Measurements from ENCODE around the gene EYA2.

Gene EYA2

DNA sequence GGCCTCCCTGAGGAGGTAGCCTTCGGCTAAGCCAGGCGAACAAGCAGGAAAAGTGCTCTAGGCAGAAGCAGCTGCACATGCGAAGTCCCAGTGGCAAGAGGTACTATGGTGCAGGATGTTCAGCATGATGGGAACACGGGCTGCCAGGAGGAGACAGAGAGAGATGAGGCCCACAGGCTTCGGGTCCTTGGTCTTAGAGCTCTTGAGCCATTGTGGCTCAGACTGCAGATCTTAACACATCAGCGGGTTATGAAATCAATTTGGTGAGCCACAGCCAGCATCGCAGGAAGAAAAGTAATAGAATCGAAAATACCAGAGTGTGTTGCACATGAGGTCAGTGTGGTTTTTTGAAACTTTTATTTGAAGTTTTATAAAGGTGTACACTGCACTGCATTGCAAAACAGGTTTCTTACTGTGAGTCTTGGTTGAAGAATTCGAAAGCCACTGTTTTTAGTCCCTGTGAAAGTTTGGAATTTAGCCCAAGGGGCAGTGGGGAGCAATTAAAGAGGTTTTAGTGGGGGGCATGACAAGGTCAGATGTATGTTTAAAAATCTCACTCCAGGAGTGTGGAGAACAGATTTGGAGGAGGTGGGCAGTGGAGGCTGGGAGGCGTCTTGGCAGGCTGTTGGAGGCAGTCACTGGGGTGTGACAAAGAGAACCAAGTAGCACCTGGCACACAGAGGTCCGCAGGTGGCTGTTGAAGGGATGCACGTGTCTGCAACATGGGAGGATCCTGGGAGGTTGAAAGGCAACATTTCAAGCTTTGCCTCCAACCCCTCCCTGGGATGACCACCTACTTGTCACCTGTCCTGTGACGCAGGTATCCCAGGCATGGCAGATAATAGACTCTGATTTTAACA, 69.3 kb downstream of the EYA2 start:
- no peak for TF ChIP-seq ZFP3 (CRISPR knock-in tag; IDR thresholded peaks at IDR 0.05)
- no peak for ATAC-seq

DNA sequence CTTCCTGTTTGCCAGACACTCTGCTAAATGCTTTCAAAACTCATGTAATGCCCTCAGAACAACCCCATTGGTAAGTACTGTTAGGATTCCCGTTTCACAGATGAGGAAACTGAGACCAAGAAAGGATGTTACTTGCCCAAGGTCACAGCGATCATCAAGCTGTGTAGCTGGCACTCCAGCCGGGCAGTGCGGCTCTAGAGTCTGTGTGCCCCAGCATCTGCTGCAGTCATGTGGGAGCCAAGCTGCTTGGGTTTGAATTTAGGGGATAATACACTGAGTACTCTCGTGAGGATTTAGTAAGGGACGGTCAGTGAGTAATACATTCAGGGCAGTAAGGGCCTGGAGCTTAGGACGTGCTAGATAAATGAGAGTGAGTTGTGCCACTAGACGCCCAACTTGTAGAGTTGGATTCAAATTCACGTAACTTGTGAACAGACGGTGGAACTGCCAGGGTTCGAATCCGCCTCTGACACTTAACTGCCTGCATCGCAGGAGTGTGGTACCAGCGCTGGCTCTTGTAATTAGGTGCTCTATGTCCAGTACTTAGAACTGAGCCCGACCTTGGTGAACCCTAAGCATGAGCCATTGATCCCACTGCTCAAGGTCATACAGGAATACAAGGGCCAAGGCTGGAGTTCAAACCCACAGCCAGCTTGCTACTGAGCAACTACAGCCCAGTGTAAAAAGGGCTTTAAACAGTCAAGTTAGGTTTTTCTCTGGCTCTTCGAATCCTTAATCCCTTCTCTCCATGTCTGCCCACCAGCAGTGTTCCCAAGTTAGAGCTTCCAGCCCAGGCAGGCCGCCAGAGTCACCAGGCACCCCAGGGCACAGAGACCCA, 70.2 kb downstream of the EYA2 start:
- TF ChIP-seq ZNF70 (CRISPR knock-in tag; IDR thresholded peaks at IDR 0.05): no peak
- ATAC-seq: no peak

GRCh38 chr20:46965477-46965876, 70.8 kb downstream of the EYA2 start:
- no peak for ATAC-seq
- no peak for TF ChIP-seq ZFP3 (CRISPR knock-in tag; IDR thresholded peaks at IDR 0.05)
- TF ChIP-seq BACH2 (CRISPR knock-in tag; IDR thresholded peaks at IDR 0.05; ENCODE audit: borderline replicate concordance): no peak
- TF ChIP-seq CSDC2 (CRISPR knock-in tag; IDR thresholded peaks at IDR 0.05): no peak
- TF ChIP-seq RARB (CRISPR knock-in tag; IDR thresholded peaks at IDR 0.05): no peak
- TF ChIP-seq ZC3H10 (CRISPR knock-in tag; IDR thresholded peaks at IDR 0.05): no peak
- TF ChIP-seq, protein P1, sequence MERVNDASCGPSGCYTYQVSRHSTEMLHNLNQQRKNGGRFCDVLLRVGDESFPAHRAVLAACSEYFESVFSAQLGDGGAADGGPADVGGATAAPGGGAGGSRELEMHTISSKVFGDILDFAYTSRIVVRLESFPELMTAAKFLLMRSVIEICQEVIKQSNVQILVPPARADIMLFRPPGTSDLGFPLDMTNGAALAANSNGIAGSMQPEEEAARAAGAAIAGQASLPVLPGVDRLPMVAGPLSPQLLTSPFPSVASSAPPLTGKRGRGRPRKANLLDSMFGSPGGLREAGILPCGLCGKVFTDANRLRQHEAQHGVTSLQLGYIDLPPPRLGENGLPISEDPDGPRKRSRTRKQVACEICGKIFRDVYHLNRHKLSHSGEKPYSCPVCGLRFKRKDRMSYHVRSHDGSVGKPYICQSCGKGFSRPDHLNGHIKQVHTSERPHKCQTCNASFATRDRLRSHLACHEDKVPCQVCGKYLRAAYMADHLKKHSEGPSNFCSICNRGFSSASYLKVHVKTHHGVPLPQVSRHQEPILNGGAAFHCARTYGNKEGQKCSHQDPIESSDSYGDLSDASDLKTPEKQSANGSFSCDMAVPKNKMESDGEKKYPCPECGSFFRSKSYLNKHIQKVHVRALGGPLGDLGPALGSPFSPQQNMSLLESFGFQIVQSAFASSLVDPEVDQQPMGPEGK (CRISPR knock-in tag; IDR thresholded peaks at IDR 0.05; ENCODE audit: borderline replicate concordance): no peak
- no peak for TF ChIP-seq PPARA (CRISPR knock-in tag; IDR thresholded peaks at IDR 0.05; ENCODE audit: borderline replicate concordance)
- TF ChIP-seq ISL1 (CRISPR knock-in tag; IDR thresholded peaks at IDR 0.05): no peak
- TF ChIP-seq, protein P2, sequence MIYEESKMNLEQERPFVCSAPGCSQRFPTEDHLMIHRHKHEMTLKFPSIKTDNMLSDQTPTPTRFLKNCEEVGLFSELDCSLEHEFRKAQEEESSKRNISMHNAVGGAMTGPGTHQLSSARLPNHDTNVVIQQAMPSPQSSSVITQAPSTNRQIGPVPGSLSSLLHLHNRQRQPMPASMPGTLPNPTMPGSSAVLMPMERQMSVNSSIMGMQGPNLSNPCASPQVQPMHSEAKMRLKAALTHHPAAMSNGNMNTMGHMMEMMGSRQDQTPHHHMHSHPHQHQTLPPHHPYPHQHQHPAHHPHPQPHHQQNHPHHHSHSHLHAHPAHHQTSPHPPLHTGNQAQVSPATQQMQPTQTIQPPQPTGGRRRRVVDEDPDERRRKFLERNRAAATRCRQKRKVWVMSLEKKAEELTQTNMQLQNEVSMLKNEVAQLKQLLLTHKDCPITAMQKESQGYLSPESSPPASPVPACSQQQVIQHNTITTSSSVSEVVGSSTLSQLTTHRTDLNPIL (CRISPR knock-in tag; IDR thresholded peaks at IDR 0.05; ENCODE audit: low read depth): no peak
- no peak for TF ChIP-seq ZFP30 (CRISPR knock-in tag; IDR thresholded peaks at IDR 0.05)
- TF ChIP-seq ZNF565 (CRISPR knock-in tag; conservative IDR thresholded peaks at IDR 0.05; ENCODE audit: low read depth): no peak

DNA sequence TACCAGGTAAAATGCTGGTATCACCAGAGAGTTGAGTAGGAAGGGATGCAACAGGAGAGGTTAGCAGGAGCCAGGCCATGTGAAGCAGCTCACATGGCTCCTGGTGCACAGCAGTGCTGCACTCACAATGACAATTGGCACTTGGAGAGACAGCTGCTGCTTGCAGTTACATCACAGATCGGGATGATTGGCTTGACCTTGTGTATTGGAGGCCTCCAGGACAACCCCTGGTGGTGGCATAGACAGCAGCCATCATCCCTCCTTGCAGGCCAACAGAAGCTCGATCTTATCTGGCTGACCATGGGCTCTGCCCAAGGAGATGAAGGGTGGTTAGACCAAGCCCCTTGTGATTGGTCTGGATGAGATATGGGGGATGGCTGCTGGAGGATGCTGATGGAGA, 73.0 kb downstream of the EYA2 start:
- ATAC-seq: no peak
- no peak for TF ChIP-seq ZFP30 (CRISPR knock-in tag; IDR thresholded peaks at IDR 0.05)
- TF ChIP-seq RARB (CRISPR knock-in tag; IDR thresholded peaks at IDR 0.05): no peak
- TF ChIP-seq CSDC2 (CRISPR knock-in tag; IDR thresholded peaks at IDR 0.05): no peak
- no peak for TF ChIP-seq POU6F1 (CRISPR knock-in tag; IDR thresholded peaks at IDR 0.05; ENCODE audit: borderline replicate concordance, low read depth)
- TF ChIP-seq TSHZ2 (CRISPR knock-in tag; IDR thresholded peaks at IDR 0.05): no peak
- TF ChIP-seq ZFP3 (CRISPR knock-in tag; IDR thresholded peaks at IDR 0.05): no peak
- no peak for TF ChIP-seq BACH2 (CRISPR knock-in tag; IDR thresholded peaks at IDR 0.05; ENCODE audit: borderline replicate concordance)
- TF ChIP-seq OSR1 (CRISPR knock-in tag; IDR thresholded peaks at IDR 0.05): no peak
- no peak for TF ChIP-seq ISL1 (CRISPR knock-in tag; IDR thresholded peaks at IDR 0.05)
- no peak for TF ChIP-seq TOX (CRISPR knock-in tag; IDR thresholded peaks at IDR 0.05; ENCODE audit: borderline replicate concordance)
- TF ChIP-seq, protein P1 (CRISPR knock-in tag; IDR thresholded peaks at IDR 0.05; ENCODE audit: borderline replicate concordance): no peak
- no peak for TF ChIP-seq TCF4 (CRISPR knock-in tag; IDR thresholded peaks at IDR 0.05; ENCODE audit: borderline replicate concordance)

Measured in SK-N-SH treated with all-trans-retinoic acid at 6 μM for 48 hours (cell line).